ENCODE measurements around the gene SMYD4.
"Not testable (repeated sequence)": the region's sequence is repeated elsewhere in the genome, so short reads cannot be mapped to it uniquely, and the experiment has no call there.

Gene SMYD4

DNA sequence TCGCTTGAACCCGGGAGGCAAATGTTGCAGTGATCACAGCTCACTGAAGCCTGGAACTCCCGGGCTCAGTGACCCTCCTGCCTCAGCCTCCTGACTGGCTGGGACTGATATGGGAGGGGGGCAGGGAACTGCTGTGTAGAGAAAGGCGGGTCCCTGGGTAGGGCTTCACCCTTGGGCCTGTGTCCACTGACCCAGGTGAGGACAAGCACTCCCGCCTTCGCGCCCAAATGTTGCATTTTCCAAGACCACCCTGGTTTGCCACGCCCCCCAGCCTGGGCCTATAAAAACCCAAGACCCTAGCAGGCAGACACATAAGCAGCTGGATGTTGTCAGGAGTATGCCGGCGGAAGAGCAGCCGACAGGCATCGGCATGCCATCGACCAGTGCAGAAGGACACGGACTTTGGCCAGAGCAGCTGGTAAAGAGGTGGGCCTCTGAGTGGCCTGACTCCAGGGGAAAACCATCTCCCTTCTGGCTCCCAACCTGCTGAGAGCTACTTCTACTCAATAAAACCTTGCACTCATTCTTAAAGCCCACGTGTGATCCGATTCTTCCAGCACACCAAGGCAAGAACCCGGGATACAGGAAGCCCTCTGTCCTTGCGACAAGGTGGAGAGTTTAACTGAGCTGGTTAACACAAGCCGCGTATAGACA lies 19.1 kb downstream of the SMYD4 start:
- POLR2A ChIA-PET = interaction anchor here (1.1 to 2.6 kb wide), 2 partner anchors 19 to 91 kb away, joined by 3 to 10 read pairs; partner anchors contain the start of genes RPA1 and SMYD4
- CTCF ChIA-PET = interaction anchor here (1.0 kb wide), 1 partner anchor 90 kb away, joined by 5 read pairs; no protein-coding TSS in a partner anchor
- Histone ChIP-seq H3K36me3 (ENCODE audit: control insufficient read depth in 2 of 2, insufficient read depth in 1 of 2, low read length in 2 of 2) (peaks cover 50 to 58% of the 10 kb centered on the region in 2 experiments), H3K9me3 (ENCODE audit: control insufficient read depth, insufficient read depth, low read depth, low read length) (no peaks in the 10 kb centered on the region), H3K4me3 (ENCODE audit: low read depth, low read length) (no peak overlapping the region), H3K27ac (ENCODE audit: extremely low read depth, low read depth, low read length) (no peak overlapping the region), H3K4me1 (ENCODE audit: control insufficient read depth, insufficient read depth, low read length) (no peaks in the 10 kb centered on the region)
- TF ChIP-seq ZNF146 (tag by site-specific recombination; IDR thresholded peaks at IDR 0.05) = no peak
- peak; percentile 35; the same call in 1 of the 2 replicates for TF ChIP-seq KLF9 (tag by site-specific recombination; IDR thresholded peaks at IDR 0.05; ENCODE audit: low read depth)
- no peak for TF ChIP-seq ZBTB8A (tag by site-specific recombination; IDR thresholded peaks at IDR 0.05)
- no peak for TF ChIP-seq ZFP41 (tag by site-specific recombination; IDR thresholded peaks at IDR 0.05; ENCODE audit: borderline replicate concordance)
- TF ChIP-seq, protein P1, sequence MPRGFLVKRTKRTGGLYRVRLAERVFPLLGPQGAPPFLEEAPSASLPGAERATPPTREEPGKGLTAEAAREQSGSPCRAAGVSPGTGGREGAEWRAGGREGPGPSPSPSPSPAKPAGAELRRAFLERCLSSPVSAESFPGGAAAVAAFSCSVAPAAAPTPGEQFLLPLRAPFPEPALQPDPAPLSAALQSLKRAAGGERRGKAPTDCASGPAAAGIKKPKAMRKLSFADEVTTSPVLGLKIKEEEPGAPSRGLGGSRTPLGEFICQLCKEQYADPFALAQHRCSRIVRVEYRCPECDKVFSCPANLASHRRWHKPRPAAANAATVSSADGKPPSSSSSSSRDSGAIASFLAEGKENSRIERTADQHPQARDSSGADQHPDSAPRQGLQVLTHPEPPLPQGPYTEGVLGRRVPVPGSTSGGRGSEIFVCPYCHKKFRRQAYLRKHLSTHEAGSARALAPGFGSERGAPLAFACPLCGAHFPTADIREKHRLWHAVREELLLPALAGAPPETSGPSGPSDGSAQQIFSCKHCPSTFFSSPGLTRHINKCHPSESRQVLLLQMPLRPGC (tag by site-specific recombination; IDR thresholded peaks at IDR 0.05) = no peak
- TF ChIP-seq, protein P2, sequence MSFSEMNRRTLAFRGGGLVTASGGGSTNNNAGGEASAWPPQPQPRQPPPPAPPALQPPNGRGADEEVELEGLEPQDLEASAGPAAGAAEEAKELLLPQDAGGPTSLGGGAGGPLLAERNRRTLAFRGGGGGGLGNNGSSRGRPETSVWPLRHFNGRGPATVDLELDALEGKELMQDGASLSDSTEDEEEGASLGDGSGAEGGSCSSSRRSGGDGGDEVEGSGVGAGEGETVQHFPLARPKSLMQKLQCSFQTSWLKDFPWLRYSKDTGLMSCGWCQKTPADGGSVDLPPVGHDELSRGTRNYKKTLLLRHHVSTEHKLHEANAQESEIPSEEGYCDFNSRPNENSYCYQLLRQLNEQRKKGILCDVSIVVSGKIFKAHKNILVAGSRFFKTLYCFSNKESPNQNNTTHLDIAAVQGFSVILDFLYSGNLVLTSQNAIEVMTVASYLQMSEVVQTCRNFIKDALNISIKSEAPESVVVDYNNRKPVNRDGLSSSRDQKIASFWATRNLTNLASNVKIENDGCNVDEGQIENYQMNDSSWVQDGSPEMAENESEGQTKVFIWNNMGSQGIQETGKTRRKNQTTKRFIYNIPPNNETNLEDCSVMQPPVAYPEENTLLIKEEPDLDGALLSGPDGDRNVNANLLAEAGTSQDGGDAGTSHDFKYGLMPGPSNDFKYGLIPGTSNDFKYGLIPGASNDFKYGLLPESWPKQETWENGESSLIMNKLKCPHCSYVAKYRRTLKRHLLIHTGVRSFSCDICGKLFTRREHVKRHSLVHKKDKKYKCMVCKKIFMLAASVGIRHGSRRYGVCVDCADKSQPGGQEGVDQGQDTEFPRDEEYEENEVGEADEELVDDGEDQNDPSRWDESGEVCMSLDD (tag by site-specific recombination; IDR thresholded peaks at IDR 0.05) = no peak
- TF ChIP-seq, protein P3, sequence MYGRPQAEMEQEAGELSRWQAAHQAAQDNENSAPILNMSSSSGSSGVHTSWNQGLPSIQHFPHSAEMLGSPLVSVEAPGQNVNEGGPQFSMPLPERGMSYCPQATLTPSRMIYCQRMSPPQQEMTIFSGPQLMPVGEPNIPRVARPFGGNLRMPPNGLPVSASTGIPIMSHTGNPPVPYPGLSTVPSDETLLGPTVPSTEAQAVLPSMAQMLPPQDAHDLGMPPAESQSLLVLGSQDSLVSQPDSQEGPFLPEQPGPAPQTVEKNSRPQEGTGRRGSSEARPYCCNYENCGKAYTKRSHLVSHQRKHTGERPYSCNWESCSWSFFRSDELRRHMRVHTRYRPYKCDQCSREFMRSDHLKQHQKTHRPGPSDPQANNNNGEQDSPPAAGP (tag by site-specific recombination; IDR thresholded peaks at IDR 0.05) = no peak

DNA sequence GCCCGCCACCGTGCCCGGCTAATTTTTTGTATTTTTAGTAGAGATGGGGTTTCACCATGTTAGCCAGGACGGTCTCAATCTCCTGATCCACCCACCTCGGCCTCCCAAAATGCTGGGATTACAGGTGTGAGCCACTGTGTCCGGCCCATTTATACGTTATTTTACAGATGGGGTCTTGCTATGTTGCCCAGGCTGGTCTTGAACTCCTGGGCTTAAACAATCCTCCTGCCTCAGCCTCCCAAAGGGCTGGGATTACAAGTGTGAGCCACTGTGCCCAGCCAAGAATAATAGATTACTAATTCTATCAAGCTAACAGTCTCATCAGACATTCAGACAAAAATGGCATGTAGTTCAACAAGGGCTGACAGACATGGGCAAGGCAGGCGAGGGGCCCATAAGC lies 19.9 kb downstream of the SMYD4 start:
- H3K4me3 ChIP-seq (ENCODE audit: low read depth, low read length); H3K27ac ChIP-seq (ENCODE audit: extremely low read depth, low read depth, low read length); H3K9me3 ChIP-seq (ENCODE audit: control insufficient read depth, insufficient read depth, low read depth, low read length); H3K4me1 ChIP-seq (ENCODE audit: control insufficient read depth, insufficient read depth, low read length): not testable (repeated sequence)
- CTCF ChIA-PET = interaction anchor here (1.0 kb wide), 1 partner anchor 89 kb away, joined by 5 read pairs; no protein-coding TSS in a partner anchor
- POLR2A ChIA-PET = interaction anchor here (1.9 to 2.6 kb wide), 2 partner anchors 10 to 20 kb away, joined by 5 to 10 read pairs; partner anchors contain the start of genes RPA1 and SMYD4
- peak; percentile 88 for TF ChIP-seq ZNF121 (tag by site-specific recombination; IDR thresholded peaks at IDR 0.05)
- peaks cover 45 to 64% of the 10 kb centered on the region in 2 experiments for H3K36me3 ChIP-seq (ENCODE audit: control insufficient read depth in 2 of 2, insufficient read depth in 1 of 2, low read length in 2 of 2)

DNA sequence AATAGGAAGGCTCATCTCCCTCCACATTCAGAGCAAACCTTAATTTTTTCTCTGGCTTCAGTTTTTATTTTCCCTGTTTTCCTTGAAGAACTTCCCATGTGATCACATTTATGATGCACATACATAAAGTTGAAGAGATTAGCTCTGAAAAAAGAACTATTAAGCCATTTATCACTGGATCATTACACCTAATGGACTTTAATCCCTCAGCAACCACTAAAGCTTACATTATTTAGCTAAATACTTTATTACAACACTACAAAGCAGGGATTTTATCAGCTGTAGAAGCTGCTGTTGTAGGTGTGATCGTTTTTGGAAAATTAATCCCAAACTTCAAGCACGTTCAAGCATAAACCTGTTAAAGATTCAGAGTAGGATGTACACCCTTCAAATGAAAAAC lies 21.1 kb downstream of the SMYD4 start:
- Histone ChIP-seq H3K36me3 (ENCODE audit: control insufficient read depth in 2 of 2, insufficient read depth in 1 of 2, low read length in 2 of 2) (peaks cover 40 to 72% of the 10 kb centered on the region in 2 experiments), H3K27ac (ENCODE audit: extremely low read depth, low read depth, low read length) (no peak overlapping the region), H3K9me3 (ENCODE audit: control insufficient read depth, insufficient read depth, low read depth, low read length) (no peaks in the 10 kb centered on the region), H3K4me1 (ENCODE audit: control insufficient read depth, insufficient read depth, low read length) (no peaks in the 10 kb centered on the region), H3K4me3 (ENCODE audit: low read depth, low read length) (no peak overlapping the region)
- no peak for TF ChIP-seq KLF10 (tag by site-specific recombination; IDR thresholded peaks at IDR 0.05)
- no peak for TF ChIP-seq ZNF239 (tag by site-specific recombination; IDR thresholded peaks at IDR 0.05)
- no peak for TF ChIP-seq ZNF514 (tag by site-specific recombination; IDR thresholded peaks at IDR 0.05)
- TF ChIP-seq ZNF175 (tag by site-specific recombination; IDR thresholded peaks at IDR 0.05) = no peak
- no peak for TF ChIP-seq ZNF610 (tag by site-specific recombination; IDR thresholded peaks at IDR 0.05; ENCODE audit: borderline replicate concordance)
- TF ChIP-seq, protein P4, sequence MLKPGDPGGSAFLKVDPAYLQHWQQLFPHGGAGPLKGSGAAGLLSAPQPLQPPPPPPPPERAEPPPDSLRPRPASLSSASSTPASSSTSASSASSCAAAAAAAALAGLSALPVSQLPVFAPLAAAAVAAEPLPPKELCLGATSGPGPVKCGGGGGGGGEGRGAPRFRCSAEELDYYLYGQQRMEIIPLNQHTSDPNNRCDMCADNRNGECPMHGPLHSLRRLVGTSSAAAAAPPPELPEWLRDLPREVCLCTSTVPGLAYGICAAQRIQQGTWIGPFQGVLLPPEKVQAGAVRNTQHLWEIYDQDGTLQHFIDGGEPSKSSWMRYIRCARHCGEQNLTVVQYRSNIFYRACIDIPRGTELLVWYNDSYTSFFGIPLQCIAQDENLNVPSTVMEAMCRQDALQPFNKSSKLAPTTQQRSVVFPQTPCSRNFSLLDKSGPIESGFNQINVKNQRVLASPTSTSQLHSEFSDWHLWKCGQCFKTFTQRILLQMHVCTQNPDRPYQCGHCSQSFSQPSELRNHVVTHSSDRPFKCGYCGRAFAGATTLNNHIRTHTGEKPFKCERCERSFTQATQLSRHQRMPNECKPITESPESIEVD (tag by site-specific recombination; IDR thresholded peaks at IDR 0.05) = no peak
- TF ChIP-seq ZNF221 (tag by site-specific recombination; IDR thresholded peaks at IDR 0.05; ENCODE audit: borderline replicate concordance) = no peak
- TF ChIP-seq GLIS2 (tag by site-specific recombination; IDR thresholded peaks at IDR 0.05) = no peak
- TF ChIP-seq ZNF548 (tag by site-specific recombination; IDR thresholded peaks at IDR 0.05) = no peak
- TF ChIP-seq ZNF529 (tag by site-specific recombination; IDR thresholded peaks at IDR 0.05; ENCODE audit: insufficient replicate concordance) = no peak
- TF ChIP-seq MEIS1 (CRISPR knock-in tag; IDR thresholded peaks at IDR 0.05; ENCODE audit: borderline replicate concordance) = no peak
- ChIA-PET POLR2A (interaction anchor here (1.9 to 2.6 kb wide), 2 partner anchors 9 to 21 kb away, joined by 5 to 10 read pairs; partner anchors contain the start of genes RPA1 and SMYD4), CTCF (no interaction called here)

All from HEK293 (cell line).